IMR-90 (cell line): ENCODE measurements around the gene B4GALNT3.
A peak's percentile ranks its signal among the peaks of the same experiment; 100 is the strongest.

Experiments used
- CEBPB ChIP-seq: IDR thresholded peaks from 2 replicates; pipeline ENCODE4 v1.6.1; 2012; ENCODE audit warnings: low read depth, low read length, improper control_type of control experiment
- MAFK ChIP-seq: IDR thresholded peaks from 2 replicates; pipeline ENCODE4 v1.6.1; 2012; ENCODE audit warnings: low read depth, low read length, improper control_type of control experiment
- MXI1 ChIP-seq: IDR thresholded peaks from 2 replicates; pipeline ENCODE4 v1.6.1; 2012; ENCODE audit warnings: low read depth, mild to moderate bottlenecking, low read length, moderate library complexity, borderline replicate concordance
- POLR2A ChIP-seq: IDR thresholded peaks from 2 replicates; pipeline ENCODE4 v1.6.1; 2012; ENCODE audit warnings: mild to moderate bottlenecking, low read depth, low read length
- RAD21 ChIP-seq: IDR thresholded peaks from 2 replicates; pipeline ENCODE4 v1.6.1; 2012; ENCODE audit warnings: low read length, improper control_type of control experiment
- RCOR1 ChIP-seq: IDR thresholded peaks from 2 replicates; pipeline ENCODE4 v1.6.1; 2012; ENCODE audit warnings: mild to moderate bottlenecking, low read length, improper control_type of control experiment; ENCODE audit not compliant: insufficient replicate concordance
- SMC3 ChIP-seq: fragments of 150-350 bp; IDR thresholded peaks from 2 replicates; pipeline ENCODE4 v1.6.1; 2016; ENCODE audit warnings: low read depth, mild to moderate bottlenecking, antibody characterized with exemption, low read length, moderate library complexity
- TF ChIP-seq, protein P1 (sequence below): conservative IDR thresholded peaks from 2 replicates; pipeline ENCODE4 v1.5.1; 2012; ENCODE audit warnings: mild to moderate bottlenecking, low read depth, low read length, improper control_type of control experiment

DNA sequence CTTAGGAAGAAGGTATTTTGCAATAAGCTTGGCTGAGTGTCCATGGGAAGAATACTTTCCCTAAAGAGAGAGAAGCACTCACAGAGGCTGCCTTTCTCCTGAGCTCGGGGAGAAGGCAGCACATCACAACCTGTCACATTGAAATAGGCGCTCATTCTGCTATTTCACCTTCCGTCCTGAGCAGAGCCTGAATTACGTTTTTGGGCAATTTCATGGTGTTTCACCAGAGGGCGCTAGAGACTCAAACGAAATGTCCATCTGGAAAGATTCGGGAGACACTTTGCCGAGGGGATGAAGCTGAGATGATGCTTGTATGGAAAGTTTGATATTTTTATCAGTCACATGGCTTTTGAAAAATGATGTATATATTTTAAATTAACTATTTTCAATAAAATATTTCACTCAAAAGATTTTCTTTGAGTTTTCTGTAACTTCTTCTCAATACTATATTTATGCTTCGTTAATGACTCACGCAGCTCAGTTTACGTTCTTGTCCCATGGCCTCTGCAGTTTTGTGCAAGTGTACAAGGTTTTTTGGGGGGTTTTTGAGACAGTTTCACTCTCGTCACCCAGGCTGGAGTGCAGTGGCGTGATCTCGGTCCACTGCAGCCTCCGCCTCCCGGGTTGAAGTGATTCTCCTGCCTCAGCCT is 17.4 kb upstream of the B4GALNT3 start:
- TF ChIP-seq MAFK (no peak), POLR2A (no peak), RCOR1 (no peak), CEBPB (no peak), MXI1 (no peak), SMC3 (peak; percentile 75), RAD21 (peak; percentile 71)
- TF ChIP-seq, protein P1, sequence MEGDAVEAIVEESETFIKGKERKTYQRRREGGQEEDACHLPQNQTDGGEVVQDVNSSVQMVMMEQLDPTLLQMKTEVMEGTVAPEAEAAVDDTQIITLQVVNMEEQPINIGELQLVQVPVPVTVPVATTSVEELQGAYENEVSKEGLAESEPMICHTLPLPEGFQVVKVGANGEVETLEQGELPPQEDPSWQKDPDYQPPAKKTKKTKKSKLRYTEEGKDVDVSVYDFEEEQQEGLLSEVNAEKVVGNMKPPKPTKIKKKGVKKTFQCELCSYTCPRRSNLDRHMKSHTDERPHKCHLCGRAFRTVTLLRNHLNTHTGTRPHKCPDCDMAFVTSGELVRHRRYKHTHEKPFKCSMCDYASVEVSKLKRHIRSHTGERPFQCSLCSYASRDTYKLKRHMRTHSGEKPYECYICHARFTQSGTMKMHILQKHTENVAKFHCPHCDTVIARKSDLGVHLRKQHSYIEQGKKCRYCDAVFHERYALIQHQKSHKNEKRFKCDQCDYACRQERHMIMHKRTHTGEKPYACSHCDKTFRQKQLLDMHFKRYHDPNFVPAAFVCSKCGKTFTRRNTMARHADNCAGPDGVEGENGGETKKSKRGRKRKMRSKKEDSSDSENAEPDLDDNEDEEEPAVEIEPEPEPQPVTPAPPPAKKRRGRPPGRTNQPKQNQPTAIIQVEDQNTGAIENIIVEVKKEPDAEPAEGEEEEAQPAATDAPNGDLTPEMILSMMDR: peak; percentile 75
